K562 treated with DMSO at 1 percent for 4 hours (cell line): ENCODE data around the gene ARHGAP5. TPM values are rescaled to one million over a fixed set of nuclear protein-coding genes. Genes with fewer than 3 reads are reported as not detected.

ENCODE experiments used
- total RNA-seq: library from RNA; unstranded; fragments of 300-600 nt; gene quantifications from 2 replicates; pipeline ENCODE4 v1.2.3, GENCODE V29; 2022; ENCODE audit not compliant: insufficient read depth

The ARHGAP5 gene, protein sequence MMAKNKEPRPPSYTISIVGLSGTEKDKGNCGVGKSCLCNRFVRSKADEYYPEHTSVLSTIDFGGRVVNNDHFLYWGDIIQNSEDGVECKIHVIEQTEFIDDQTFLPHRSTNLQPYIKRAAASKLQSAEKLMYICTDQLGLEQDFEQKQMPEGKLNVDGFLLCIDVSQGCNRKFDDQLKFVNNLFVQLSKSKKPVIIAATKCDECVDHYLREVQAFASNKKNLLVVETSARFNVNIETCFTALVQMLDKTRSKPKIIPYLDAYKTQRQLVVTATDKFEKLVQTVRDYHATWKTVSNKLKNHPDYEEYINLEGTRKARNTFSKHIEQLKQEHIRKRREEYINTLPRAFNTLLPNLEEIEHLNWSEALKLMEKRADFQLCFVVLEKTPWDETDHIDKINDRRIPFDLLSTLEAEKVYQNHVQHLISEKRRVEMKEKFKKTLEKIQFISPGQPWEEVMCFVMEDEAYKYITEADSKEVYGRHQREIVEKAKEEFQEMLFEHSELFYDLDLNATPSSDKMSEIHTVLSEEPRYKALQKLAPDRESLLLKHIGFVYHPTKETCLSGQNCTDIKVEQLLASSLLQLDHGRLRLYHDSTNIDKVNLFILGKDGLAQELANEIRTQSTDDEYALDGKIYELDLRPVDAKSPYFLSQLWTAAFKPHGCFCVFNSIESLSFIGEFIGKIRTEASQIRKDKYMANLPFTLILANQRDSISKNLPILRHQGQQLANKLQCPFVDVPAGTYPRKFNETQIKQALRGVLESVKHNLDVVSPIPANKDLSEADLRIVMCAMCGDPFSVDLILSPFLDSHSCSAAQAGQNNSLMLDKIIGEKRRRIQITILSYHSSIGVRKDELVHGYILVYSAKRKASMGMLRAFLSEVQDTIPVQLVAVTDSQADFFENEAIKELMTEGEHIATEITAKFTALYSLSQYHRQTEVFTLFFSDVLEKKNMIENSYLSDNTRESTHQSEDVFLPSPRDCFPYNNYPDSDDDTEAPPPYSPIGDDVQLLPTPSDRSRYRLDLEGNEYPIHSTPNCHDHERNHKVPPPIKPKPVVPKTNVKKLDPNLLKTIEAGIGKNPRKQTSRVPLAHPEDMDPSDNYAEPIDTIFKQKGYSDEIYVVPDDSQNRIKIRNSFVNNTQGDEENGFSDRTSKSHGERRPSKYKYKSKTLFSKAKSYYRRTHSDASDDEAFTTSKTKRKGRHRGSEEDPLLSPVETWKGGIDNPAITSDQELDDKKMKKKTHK (N-terminal part only)
- 8.2 TPM in 2 replicates for total RNA-seq

DNA sequence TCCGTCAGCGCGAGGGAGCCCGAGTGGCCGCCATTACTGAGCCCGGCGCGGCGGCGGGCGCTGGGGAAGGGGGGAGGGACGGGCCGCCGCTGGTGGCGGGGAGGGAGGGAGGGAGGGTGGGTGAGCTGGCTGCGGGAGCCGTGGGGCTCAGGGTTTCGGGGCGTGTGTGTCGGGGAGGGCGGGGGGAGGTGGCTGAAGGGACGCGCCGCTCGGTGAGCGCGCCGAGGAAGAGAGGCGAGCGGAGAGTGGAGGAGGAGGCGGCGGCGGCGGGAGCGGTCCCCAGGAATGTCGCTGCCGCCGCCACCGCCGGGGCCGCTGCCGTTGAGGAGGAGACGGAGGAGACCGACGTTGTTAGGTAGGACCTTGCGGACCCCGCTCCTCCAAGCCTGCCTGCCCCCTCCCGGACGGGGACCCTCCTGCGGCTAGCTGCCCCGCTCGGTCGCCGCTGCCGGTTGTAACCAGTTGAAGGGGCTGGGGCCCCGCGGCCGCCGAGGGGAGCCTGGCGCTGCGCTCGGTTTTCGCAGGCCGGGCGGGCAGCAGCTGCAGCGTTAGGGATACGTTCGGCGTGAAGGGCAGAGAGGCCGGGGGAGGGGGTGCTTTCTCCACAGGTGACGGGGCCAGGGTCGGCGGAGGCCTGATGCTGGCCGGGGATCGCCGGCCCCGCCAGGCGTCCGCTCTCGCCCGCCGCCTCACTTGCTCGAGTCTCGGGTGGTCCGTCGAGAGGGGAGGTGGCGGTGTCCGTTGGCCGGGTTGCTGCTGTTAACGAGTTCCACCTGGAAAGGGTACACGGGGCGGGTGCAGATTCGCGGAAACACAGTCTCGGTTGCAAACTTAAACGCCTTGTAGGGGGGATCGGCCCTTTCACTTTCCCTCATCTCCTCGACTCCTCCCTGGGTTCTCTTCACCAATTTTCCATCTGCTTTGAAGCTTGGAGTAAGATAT, at the start of gene ARHGAP5:
ARHGAP5 (plus strand) TSS at position 224 of the 942 bp plus-strand sequence. CDS start 13,366 bp downstream, outside the sequence.

DNA sequence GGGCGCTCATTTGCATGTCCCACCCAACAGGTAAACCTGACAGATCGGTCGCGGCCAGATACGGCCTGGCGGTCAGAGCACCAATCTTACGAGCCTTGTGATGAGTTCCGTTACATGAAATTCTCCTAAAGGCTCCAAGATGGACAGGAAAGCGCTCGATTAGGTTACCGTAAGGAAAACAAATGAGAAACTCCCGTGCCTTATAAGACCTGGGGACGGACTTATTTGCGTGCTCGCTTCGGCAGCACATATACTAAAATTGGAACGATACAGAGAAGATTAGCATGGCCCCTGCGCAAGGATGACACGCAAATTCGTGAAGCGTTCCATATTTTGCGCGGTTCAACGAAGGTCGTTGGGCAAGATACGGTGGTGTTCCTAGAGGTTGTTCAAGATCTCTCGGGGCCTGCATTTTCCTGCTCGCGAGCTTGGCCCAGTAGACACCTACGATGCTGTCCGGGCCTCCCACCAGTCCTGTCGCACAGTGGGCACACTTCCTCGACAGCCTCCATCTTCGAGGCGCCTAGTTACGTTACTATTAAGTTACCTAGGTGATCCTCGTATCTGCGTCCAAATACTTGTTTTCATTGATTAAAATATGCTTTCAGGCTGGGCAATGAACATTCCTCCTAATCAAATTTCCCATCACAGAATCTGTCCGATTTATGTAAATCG, 124.8 kb downstream of the ARHGAP5 start, which contains the start of gene RNU6-7:
RNU6-7 (plus strand) TSS at position 230 of the 675 bp plus-strand sequence.

DNA sequence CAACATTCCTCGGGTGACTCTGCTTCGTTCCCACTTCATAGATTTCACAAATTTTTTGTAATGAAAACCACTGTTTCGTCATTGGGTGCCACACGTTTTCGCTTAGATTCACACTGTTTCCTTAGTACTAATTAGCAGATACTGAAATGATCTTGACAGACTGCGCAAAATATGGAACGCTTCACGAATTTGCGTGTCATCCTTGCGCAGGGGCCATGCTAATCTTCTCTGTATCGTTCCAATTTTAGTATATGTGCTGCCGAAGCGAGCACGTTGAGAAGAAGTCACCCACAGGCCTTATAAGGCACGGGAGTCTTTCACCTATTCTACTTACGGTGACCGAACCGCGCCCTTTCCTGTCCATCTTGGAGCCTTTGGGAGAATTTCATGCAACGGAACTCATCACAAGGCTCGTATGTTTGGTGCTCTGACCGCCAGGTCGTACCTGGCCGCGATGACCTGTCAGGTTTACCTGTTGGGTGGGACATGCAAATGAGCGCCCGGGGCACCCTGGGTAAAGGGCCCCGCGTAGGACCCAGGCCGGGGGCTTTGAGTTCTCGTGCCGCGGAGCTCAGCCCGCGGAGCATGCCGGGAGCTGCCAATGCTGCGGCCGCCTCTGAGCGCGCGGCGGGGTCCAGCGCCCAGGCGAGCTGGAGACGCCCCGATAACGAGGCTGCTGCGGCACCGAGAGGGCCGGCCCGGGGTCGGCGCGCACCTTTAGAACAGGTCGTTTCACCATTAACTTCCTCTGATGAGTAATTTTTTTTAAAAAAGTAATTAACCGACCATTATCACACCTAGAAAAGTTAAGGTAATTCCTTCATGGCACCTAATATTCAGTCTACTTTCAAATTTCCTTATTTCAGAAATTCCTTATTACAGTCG, 126.1 kb downstream of the ARHGAP5 start, which contains the start of gene RNU6-8:
RNU6-8 (minus strand) TSS at position 272 of the 885 bp plus-strand sequence.

Other genes starting within 250 kb of the ARHGAP5 start
- not detected in 2 replicates for gene RNU6-7, start 124.7 kb downstream of the ARHGAP5 start, total RNA-seq
- not detected in 2 replicates for gene RNU6-8, start 126.0 kb downstream of the ARHGAP5 start, total RNA-seq